HL-60 (cell line): ENCODE data around the gene HACD2.

Experiments
- CTCF ChIP-seq: IDR thresholded peaks from one replicate; pipeline ENCODE4 v1.5.1; 2011; ENCODE audit warnings: low read length, control low read depth, inconsistent platforms; ENCODE audit not compliant: insufficient read depth
- POLR2AphosphoS5 ChIP-seq: IDR thresholded peaks from 2 replicates; pipeline ENCODE4 v1.6.1; 2012; ENCODE audit warnings: low read depth
- REST ChIP-seq: IDR thresholded peaks from 2 replicates; pipeline ENCODE4 v1.6.1; 2012; ENCODE audit warnings: low read depth; ENCODE audit not compliant: insufficient replicate concordance

DNA sequence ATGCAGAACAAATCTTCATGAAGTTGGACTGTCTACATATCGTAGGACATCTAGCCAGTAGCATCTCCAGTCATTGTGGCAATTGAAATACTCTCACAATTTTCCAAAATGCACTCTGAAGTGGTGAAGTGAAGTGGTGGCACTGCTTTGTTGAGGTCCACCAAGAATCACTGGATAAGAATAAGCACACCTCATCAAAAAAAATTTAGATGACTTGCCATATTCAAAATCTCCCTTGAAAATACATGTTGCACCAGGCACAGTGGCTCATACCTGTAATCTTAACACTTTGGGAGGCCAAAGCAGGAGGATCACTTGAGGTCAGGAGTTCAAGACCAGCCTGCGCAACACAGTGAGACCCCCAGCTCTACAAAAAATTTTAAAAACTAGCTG, 12.9 kb downstream of the HACD2 start:
- TF ChIP-seq CTCF (no peak), POLR2AphosphoS5 (no peak), REST (no peak)
